IMR-90 (cell line): ENCODE measurements around the gene PPFIBP2. TPM values are rescaled to one million over a fixed set of nuclear protein-coding genes. Genes with fewer than 3 reads are reported as not detected.

ENCODE experiments used
- ATAC-seq: fragments of 200-7000 bp; cut with Tn5 transposase; 2 replicates; pipeline ENCODE4 v1.9.1; 2020; ENCODE audit warnings: low read depth, mild to moderate bottlenecking, moderate library complexity
- BruUV-seq: library from RNA; stranded (reverse); fragments of 400-500 nt; replicated peaks from 2 replicates; lab custom pipeline; 2021; lab: Mats Ljungman, UMichigan
- CTCF ChIA-PET: fragments of 300-600 bp; formaldehyde crosslinking; extraction: SDS; loops from one replicate; lab custom pipeline; 2021; ENCODE audit warnings: antibody characterized with exemption; lab: Yijun Ruan, JAX
- POLR2A ChIA-PET: fragments of 300-600 bp; sonication (Branson Sonifier 250); formaldehyde crosslinking; loops from one replicate; lab custom pipeline; 2022; ENCODE audit warnings: antibody characterized with exemption; ENCODE audit not compliant: unreplicated experiment; lab: Charles Lee
- DNase-seq: peaks from one replicate; pipeline ENCODE4 v3.0.0; 2013
- H2AFZ ChIP-seq: replicated peaks from 2 replicates; pipeline ENCODE3; 2013; ENCODE audit warnings: low read length, mild to moderate bottlenecking; ENCODE audit not compliant: poor library complexity
- H2AK5ac ChIP-seq: 2 replicates; pipeline ENCODE4 v1.6.1; 2013; ENCODE audit warnings: low read depth, low read length, inconsistent platforms
- H2AK9ac ChIP-seq: replicated peaks from 2 replicates; pipeline ENCODE3; 2013; ENCODE audit warnings: mild to moderate bottlenecking, low read depth, low read length, moderate library complexity; ENCODE audit not compliant: poor library complexity
- H2BK120ac ChIP-seq: 2 replicates; pipeline ENCODE4 v1.6.1; 2013; ENCODE audit warnings: low read depth, low read length, inconsistent platforms
- H2BK15ac ChIP-seq: 3 replicates; pipeline ENCODE4 v1.6.1; 2013; ENCODE audit warnings: low read depth, low read length, inconsistent platforms
- H2BK20ac ChIP-seq: 2 replicates; pipeline ENCODE4 v1.6.1; 2013; ENCODE audit warnings: low read depth, mild to moderate bottlenecking, inconsistent platforms, low read length, moderate library complexity
- H2BK5ac ChIP-seq: 2 replicates; pipeline ENCODE4 v1.6.1; 2013; ENCODE audit warnings: mild to moderate bottlenecking, low read depth, low read length, inconsistent platforms; ENCODE audit not compliant: poor library complexity, severe bottlenecking
- H3K14ac ChIP-seq: replicated peaks from 2 replicates; pipeline ENCODE4 v1.6.1; 2013; ENCODE audit warnings: low read depth, low read length, inconsistent platforms
- H3K18ac ChIP-seq: 2 replicates; pipeline ENCODE4 v1.6.1; 2013; ENCODE audit warnings: low read depth, low read length, control low read depth
- H3K23ac ChIP-seq: 2 replicates; pipeline ENCODE4 v1.6.1; 2013; ENCODE audit warnings: low read depth, low read length, inconsistent platforms
- H3K27ac ChIP-seq: 2 replicates; pipeline ENCODE4 v1.5.1; 2013; ENCODE audit warnings: mild to moderate bottlenecking, control low read depth, low read length; ENCODE audit not compliant: insufficient read depth
- H3K27me3 ChIP-seq: 2 replicates; pipeline ENCODE4 v1.6.1; 2013; ENCODE audit warnings: low read length; ENCODE audit not compliant: control insufficient read depth, insufficient read depth
- H3K36me3 ChIP-seq: 2 replicates; pipeline ENCODE4 v1.6.1; 2013; ENCODE audit warnings: low read length, mixed read lengths; ENCODE audit not compliant: control insufficient read depth, insufficient read depth
- H3K4ac ChIP-seq: 2 replicates; pipeline ENCODE4 v1.6.1; 2013; ENCODE audit warnings: low read depth, low read length, inconsistent platforms
- H3K4me1 ChIP-seq: 2 replicates; pipeline ENCODE4 v1.6.1; 2013; ENCODE audit warnings: low read length, mixed read lengths; ENCODE audit not compliant: control insufficient read depth, insufficient read depth
- H3K4me2 ChIP-seq: 2 replicates; pipeline ENCODE4 v1.6.1; 2013; ENCODE audit warnings: low read depth, mild to moderate bottlenecking, control low read depth, low read length, moderate library complexity
- H3K4me3 ChIP-seq: 2 replicates; pipeline ENCODE4 v1.5.1; 2013; ENCODE audit warnings: low read depth, mild to moderate bottlenecking, control low read depth, low read length, moderate library complexity; ENCODE audit not compliant: insufficient read depth
- H3K56ac ChIP-seq: 2 replicates; pipeline ENCODE4 v1.6.1; 2013; ENCODE audit warnings: low read length, inconsistent platforms; ENCODE audit not compliant: insufficient read depth; ENCODE audit errors: extremely low read depth
- H3K79me1 ChIP-seq, 2 experiments: 2 replicates each; pipeline ENCODE4 v1.6.1; 2013; ENCODE audit warnings: low read length in 2 of 2, inconsistent platforms in 1 of 2, low read depth in 1 of 2
- H3K9ac ChIP-seq: 2 replicates; pipeline ENCODE4 v1.6.1; 2013; ENCODE audit warnings: low read depth, low read length, control low read depth
- H3K9me1 ChIP-seq: 2 replicates; pipeline ENCODE4 v1.6.1; 2013; ENCODE audit warnings: low read length, inconsistent platforms; ENCODE audit not compliant: insufficient read depth
- H3K9me3 ChIP-seq: 2 replicates; pipeline ENCODE4 v1.6.1; 2013; ENCODE audit warnings: low read length; ENCODE audit not compliant: control insufficient read depth, insufficient read depth
- H4K20me1 ChIP-seq: 2 replicates; pipeline ENCODE4 v1.6.1; 2013; ENCODE audit warnings: low read length, inconsistent platforms; ENCODE audit not compliant: insufficient read depth
- H4K5ac ChIP-seq: 2 replicates; pipeline ENCODE4 v1.6.1; 2013; ENCODE audit warnings: mild to moderate bottlenecking, low read depth, low read length, control low read depth
- H4K8ac ChIP-seq, 2 experiments: 2 replicates each; pipeline ENCODE4 v1.6.1; 2013; ENCODE audit warnings: low read depth in 2 of 2, low read length in 2 of 2, control low read depth in 1 of 2, inconsistent platforms in 1 of 2
- H4K91ac ChIP-seq: 2 replicates; pipeline ENCODE4 v1.6.1; 2013; ENCODE audit warnings: low read depth, low read length, inconsistent platforms; ENCODE audit not compliant: insufficient read depth
- FOS ChIP-seq: fragments of 150-350 bp; IDR thresholded peaks from 2 replicates; pipeline ENCODE4 v1.6.1; 2016; ENCODE audit warnings: low read depth, low read length
- SMC3 ChIP-seq: fragments of 150-350 bp; IDR thresholded peaks from 2 replicates; pipeline ENCODE4 v1.6.1; 2016; ENCODE audit warnings: low read depth, mild to moderate bottlenecking, antibody characterized with exemption, low read length, moderate library complexity
- WGBS, 2 experiments: methylation state at CpG; one replicate each; pipeline versions ENCODE4 v1.1.5 to v1.1.7; 2013; ENCODE audit warnings: missing lambda C conversion rate in 2 of 2; ENCODE audit not compliant: insufficient read length in 1 of 2; ENCODE audit errors: extremely low coverage in 2 of 2; 5-methylcytosine and 5-hydroxymethylcytosine counted together
- dilution Hi-C: fragments of 300-500 bp; cut with HindIII; formaldehyde crosslinking; loops from one replicate; pipeline ENCODE4 v1.14.3; 2018; ENCODE audit warnings: low sequenced_read_pairs; ENCODE audit not compliant: unreplicated experiment
- in situ Hi-C: fragments of 300-500 bp; cut with MboI; formaldehyde crosslinking; loops from 3 replicates; pipeline ENCODE4 v1.14.3; 2019; ENCODE audit warnings: low sequenced_read_pairs, inconsistent platforms, mixed read lengths
- intact Hi-C: fragments of 100-400 bp; cut with micrococcal nuclease; formaldehyde crosslinking; loops from 2 replicates; pipeline ENCODE4 v1.10.0; 2022
- polyA plus RNA-seq, 3 experiments: library from polyadenylated mRNA; depleted of rRNA; stranded (reverse); fragments of >200 nt; gene quantifications; 2 replicates each; pipeline ENCODE4 v1.2.3, GENCODE V29; 2012; ENCODE audit warnings: low replicate concordance in 1 of 3
- total RNA-seq: library from RNA; depleted of rRNA; stranded (reverse); fragments of >200 nt; gene quantifications from 2 replicates; pipeline ENCODE4 v1.2.3, GENCODE V29; 2012

Gene PPFIBP2
- total and polyA plus RNA-seq, 2 of the 4 experiments (the other 2 are of a cell fraction), result 6.0 to 11.8 TPM

DNA sequence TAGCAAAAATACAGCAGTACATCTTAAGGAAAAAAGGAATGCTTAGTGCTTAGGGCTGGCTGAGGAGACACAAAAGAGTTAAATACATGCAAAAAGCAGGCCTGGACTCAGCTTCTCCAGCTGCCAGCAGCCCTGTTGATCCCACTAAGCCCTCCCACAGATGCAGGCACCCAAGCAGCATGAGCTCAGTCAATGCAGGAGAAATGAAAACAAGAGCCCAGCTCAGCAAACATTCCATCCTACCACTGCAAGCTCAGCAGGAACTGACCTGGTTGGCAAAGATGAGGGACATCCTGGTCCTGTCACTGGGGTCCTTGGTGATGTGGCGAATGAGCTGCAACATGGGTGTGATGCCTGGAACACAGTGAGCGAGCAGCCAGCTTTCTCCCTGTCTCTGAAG is 153.7 kb downstream of the PPFIBP2 start:
- Histone ChIP-seq H3K27ac (no peak overlapping the region), H3K18ac (no peak overlapping the region), H3K9ac (no peak overlapping the region), H2AK5ac (no peak overlapping the region), H3K27me3 (no peaks in the 10 kb centered on the region), H3K4me2 (no peak overlapping the region), H3K4me3 (no peak overlapping the region), H3K4ac (no peak overlapping the region), H3K9me3 (no peaks in the 10 kb centered on the region), H2BK20ac (no peak overlapping the region), H4K91ac (no peak overlapping the region), H3K23ac (no peak overlapping the region), H3K14ac (no peak overlapping the region), H3K9me1 (no peaks in the 10 kb centered on the region), H3K4me1 (no peaks in the 10 kb centered on the region), H2AK9ac (no peak overlapping the region), H3K79me1 (no peaks in the 10 kb centered on the region), H2AFZ (no peak overlapping the region), H4K8ac (no peak overlapping the region), H4K5ac (no peak overlapping the region), H4K20me1 (no peaks in the 10 kb centered on the region), H3K56ac (no peak overlapping the region), H2BK15ac (no peak overlapping the region), H2BK120ac (no peak overlapping the region), H2BK5ac (no peak overlapping the region), H3K36me3 (no peaks in the 10 kb centered on the region)
- ChIA-PET CTCF (interaction anchor here (0.9 to 1.2 kb wide), 3 partner anchors 10 to 96 kb away, joined by 3 to 4 read pairs (median 3); no protein-coding TSS in a partner anchor), POLR2A (no interaction called here)
- intact Hi-C loops, result no loop called here
- dilution Hi-C loops, result no loop called here
- ATAC-seq (peak; percentile 51), DNase-seq (peak; percentile 26)
- BruUV-seq, result no TSS peak
- WGBS, 2 experiments, result no CpG with 5 or more reads among the region's 2 CpGs
- in situ Hi-C loops, result no loop called here
- TF ChIP-seq SMC3 (no peak), FOS (no peak)
